Lower leg skin (tissue), 3 donors: ENCODE data around the gene AATK.

Source experiments
- POLR2A ChIP-seq, 2 donors: fragments of 450-650 bp; IDR thresholded peaks; one replicate each; pipeline ENCODE4 v1.6.1; 2016 to 2017; ENCODE audit warnings: antibody characterized with exemption in 2 of 2, mild to moderate bottlenecking in 1 of 2, moderate library complexity in 1 of 2
- TF ChIP-seq, protein P1 (sequence below), 3 donors: fragments of 450-650 bp; IDR thresholded peaks; one replicate each; pipeline ENCODE4 v1.5.1; 2016; ENCODE audit warnings: antibody characterized with exemption in 3 of 3, mild to moderate bottlenecking in 3 of 3, moderate library complexity in 2 of 3

DNA sequence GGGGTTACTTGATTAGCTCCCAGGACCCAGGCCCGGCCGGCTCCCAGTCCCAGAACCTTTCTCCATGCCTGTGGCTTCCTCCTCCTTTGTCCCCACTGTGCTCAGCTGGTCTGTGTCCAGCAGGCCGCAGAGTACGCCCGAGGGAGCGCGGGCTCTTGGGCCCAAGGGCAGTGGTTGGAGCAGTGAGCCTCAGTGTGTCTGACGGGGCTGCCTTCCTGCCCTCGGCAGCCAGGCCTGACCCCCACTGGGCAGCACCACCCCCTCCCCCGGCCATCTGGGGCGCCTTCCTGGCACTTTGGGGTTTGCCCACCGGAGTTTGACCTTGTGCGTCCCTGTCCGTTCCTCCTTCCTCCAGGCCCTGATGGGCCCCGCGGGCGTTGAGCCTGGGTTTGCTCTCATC lies 63.2 kb downstream of the AATK start:
- TF ChIP-seq, protein P1, sequence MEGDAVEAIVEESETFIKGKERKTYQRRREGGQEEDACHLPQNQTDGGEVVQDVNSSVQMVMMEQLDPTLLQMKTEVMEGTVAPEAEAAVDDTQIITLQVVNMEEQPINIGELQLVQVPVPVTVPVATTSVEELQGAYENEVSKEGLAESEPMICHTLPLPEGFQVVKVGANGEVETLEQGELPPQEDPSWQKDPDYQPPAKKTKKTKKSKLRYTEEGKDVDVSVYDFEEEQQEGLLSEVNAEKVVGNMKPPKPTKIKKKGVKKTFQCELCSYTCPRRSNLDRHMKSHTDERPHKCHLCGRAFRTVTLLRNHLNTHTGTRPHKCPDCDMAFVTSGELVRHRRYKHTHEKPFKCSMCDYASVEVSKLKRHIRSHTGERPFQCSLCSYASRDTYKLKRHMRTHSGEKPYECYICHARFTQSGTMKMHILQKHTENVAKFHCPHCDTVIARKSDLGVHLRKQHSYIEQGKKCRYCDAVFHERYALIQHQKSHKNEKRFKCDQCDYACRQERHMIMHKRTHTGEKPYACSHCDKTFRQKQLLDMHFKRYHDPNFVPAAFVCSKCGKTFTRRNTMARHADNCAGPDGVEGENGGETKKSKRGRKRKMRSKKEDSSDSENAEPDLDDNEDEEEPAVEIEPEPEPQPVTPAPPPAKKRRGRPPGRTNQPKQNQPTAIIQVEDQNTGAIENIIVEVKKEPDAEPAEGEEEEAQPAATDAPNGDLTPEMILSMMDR (IDR thresholded peaks at IDR 0.05) = no peak
- no peak for TF ChIP-seq POLR2A (IDR thresholded peaks at IDR 0.05)
